ENCODE measurements around the gene ANP32B.

The ANP32B gene

DNA sequence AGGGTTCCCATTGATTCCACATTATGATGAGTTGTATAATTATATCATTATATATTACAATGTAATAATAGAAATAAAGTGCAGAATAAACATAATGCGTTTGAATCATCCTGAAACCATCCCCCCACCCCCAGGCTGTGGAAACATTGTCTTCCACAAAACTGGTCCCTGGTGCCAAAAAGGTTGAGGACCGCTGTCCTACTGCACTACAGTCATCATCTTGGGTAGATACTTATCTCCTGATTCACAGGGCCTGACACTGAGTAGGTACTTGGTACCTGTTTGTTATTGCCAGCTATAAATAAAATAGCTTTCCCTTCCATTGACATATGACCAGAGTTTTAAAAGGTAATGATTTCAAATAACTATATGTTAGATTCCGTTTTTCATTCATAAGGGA, 25.6 kb downstream of the ANP32B start:
- TF ChIP-seq, protein P1, sequence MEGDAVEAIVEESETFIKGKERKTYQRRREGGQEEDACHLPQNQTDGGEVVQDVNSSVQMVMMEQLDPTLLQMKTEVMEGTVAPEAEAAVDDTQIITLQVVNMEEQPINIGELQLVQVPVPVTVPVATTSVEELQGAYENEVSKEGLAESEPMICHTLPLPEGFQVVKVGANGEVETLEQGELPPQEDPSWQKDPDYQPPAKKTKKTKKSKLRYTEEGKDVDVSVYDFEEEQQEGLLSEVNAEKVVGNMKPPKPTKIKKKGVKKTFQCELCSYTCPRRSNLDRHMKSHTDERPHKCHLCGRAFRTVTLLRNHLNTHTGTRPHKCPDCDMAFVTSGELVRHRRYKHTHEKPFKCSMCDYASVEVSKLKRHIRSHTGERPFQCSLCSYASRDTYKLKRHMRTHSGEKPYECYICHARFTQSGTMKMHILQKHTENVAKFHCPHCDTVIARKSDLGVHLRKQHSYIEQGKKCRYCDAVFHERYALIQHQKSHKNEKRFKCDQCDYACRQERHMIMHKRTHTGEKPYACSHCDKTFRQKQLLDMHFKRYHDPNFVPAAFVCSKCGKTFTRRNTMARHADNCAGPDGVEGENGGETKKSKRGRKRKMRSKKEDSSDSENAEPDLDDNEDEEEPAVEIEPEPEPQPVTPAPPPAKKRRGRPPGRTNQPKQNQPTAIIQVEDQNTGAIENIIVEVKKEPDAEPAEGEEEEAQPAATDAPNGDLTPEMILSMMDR (conservative IDR thresholded peaks at IDR 0.05; ENCODE audit: low read depth, low read length) = no peak
- no peak for DNase-seq (ENCODE audit: low read depth)
- H3K4me3 ChIP-seq (ENCODE audit: low read depth, low read length) = no peak overlapping the region

DNA sequence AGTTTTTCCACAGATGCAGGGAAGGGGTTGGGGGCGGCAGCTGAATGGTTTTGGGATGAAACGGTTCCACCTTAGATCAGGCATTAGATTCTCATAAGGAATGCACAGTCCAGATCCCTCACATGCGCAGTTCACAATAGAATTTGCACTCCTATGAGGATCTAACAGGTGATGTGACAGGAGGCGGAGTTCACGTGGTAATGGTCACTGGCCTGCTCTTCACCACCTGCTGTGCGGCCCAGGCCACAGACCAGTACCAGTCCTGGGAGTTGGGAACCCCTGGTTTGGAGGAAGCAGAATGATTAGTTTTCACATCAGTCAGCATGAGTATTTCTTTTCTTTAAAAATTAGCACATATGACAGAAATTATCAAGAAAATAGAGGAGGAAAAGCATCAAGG, 26.3 kb downstream of the ANP32B start:
- no peak for DNase-seq (ENCODE audit: low read depth)
- H3K4me3 ChIP-seq (ENCODE audit: low read depth, low read length) = no peak overlapping the region
- TF ChIP-seq, protein P1 (conservative IDR thresholded peaks at IDR 0.05; ENCODE audit: low read depth, low read length) = no peak

DNA sequence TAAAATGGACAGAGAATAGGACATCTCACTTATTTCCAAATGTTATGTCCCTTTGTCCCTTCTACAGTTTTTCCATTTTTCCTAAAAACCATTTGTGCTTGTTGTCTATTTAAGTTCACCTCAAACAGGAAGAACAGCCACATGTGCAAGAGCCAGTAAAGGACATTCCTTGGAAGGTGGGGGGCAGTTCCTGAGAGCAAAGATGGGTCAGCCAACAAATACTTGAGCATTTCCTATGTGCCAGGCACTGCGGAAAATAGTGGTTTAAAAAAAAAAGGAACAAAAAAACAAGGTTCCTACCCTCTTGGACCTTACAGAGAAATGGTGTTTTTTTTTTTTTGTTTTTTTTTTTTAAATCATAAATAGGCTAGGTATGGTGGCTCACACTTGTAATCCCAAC, 26.8 kb downstream of the ANP32B start:
- H3K4me3 ChIP-seq (ENCODE audit: low read depth, low read length) = no peak overlapping the region
- TF ChIP-seq, protein P1 (conservative IDR thresholded peaks at IDR 0.05; ENCODE audit: low read depth, low read length) = no peak
- DNase-seq (ENCODE audit: low read depth) = peak; percentile 90

DNA sequence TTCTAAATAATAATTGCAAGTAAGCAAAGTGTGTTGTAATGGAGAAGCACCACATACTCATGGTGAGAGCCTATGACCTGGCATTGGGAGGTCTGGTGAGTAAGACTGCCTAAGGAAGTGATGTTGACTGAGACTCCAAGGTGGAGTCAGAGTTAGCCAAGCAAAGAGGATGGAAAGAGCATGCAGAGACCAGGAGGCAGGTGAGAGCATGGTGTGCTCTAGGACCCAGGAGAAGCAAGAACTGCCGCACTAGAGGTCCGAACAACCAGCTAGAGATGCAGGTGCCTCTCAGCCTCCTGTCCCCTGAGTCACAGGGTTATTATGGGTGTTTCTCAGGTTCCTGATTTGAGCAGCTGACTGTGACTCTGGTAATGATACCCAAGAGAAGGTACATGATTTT, 27.3 kb downstream of the ANP32B start:
- DNase-seq (ENCODE audit: low read depth) = peak; percentile 88
- H3K4me3 ChIP-seq (ENCODE audit: low read depth, low read length) = no peak overlapping the region
- TF ChIP-seq, protein P1 (conservative IDR thresholded peaks at IDR 0.05; ENCODE audit: low read depth, low read length) = no peak

DNA sequence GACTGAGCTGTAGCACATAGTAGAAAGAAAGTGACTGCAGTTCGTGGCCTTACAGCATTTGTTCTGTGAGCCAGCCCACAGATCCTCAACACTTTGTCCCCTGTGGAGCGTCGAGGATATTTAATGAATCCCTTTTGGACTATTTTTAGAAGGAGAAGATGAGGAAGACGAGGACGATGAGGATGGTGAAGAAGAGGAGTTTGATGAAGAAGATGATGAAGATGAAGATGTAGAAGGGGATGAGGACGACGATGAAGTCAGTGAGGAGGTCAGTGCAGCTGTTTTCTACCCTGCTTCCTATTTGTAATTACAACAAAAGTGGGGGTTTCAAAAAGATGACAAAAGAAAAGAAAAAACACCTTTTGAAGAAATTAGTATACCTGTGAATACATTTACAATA, 28.0 kb downstream of the ANP32B start:
- TF ChIP-seq, protein P1 (conservative IDR thresholded peaks at IDR 0.05; ENCODE audit: low read depth, low read length) = no peak
- DNase-seq (ENCODE audit: low read depth) = no peak
- H3K4me3 ChIP-seq (ENCODE audit: low read depth, low read length) = no peak overlapping the region

DNA sequence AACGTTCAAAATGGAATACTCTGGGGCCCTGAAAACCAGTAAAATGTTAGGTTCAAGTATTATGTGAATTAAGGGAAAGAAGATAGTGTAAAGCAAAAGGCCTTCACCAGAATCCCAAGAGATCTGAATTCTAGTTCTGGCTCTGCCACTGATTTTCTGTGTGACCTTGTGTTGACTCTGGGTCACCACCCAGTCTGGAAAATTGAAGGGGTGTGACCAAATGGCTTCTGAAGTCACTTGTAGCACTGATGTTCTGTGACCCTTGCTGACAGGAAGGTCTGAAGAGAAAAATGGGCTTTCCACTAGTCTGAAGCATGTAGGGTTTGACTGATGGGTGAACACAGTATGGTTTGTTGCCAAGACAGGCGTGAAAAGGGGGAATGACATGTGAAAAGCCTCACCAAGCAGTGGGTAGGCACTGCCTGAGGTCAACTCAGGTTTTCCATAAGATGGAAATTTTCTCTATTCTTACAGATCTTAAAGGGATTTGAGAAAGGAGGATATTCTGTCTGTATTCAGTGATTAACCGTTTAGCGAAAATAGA, 33.1 kb downstream of the ANP32B start:
- no peak for DNase-seq (ENCODE audit: low read depth)
- TF ChIP-seq, protein P1 (conservative IDR thresholded peaks at IDR 0.05; ENCODE audit: low read depth, low read length) = no peak

DNA sequence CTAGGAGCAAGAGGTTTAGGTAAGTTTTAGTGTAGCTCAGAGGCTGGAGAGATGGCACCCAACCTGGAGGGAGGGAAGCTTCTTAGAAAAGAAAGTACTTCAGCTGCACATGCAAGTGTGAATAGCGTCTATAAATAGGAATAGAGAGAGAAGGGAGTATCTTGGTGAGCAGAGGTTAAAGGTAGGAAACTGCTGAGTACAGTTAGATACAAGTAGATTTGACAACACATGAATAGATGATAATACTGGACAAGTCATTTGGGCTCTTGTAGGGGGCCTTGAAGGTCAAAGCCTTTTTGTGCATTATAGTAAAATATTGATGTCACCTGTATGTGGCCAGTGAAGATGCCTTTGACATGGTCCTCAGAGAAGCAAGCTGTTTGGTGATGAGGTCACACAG, 34.2 kb downstream of the ANP32B start:
- no peak overlapping the region for H3K4me3 ChIP-seq (ENCODE audit: low read depth, low read length)
- no peak for DNase-seq (ENCODE audit: low read depth)
- TF ChIP-seq, protein P1 (conservative IDR thresholded peaks at IDR 0.05; ENCODE audit: low read depth, low read length) = no peak

More for the DNA sequence above, 33.1 kb downstream of the ANP32B start:
- H3K4me3 ChIP-seq (ENCODE audit: low read depth, low read length) = no peak overlapping the region
